ENCODE data around the gene NPPB. TPM values are rescaled to one million over a fixed set of nuclear protein-coding genes. Genes with fewer than 3 reads are reported as not detected.

The NPPB gene
- total and polyA plus RNA-seq, 9 of the 15 experiments (the other 6 are each of a cell fraction or from before 2014, with no cell fraction given) = not detected

- TF ChIP-seq NR2C2 (CRISPR knock-in tag; IDR thresholded peaks at IDR 0.05) = no peak
- peak; percentile 40; the same call in 1 of the 2 replicates for TF ChIP-seq NR2C2 (tag; IDR thresholded peaks at IDR 0.05)
- peak; percentile 34; the same call in 1 of the 2 replicates for TF ChIP-seq GATA2 (CRISPR knock-in tag; IDR thresholded peaks at IDR 0.05)
- TF ChIP-seq ZNF583 (CRISPR knock-in tag; IDR thresholded peaks at IDR 0.05) = 0 out of 2 replicates have a peak, but pooled peaks have one; percentile 64
- no peak for TF ChIP-seq RBM34 (IDR thresholded peaks at IDR 0.05; ENCODE audit: borderline replicate concordance, insufficient read depth, low read length)
- TF ChIP-seq ELK1 (CRISPR knock-in tag; IDR thresholded peaks at IDR 0.05) = no peak
- no peak for TF ChIP-seq PRPF4 (IDR thresholded peaks at IDR 0.05; ENCODE audit: insufficient read depth, low read depth, low read length, poor library complexity, severe bottlenecking)
- TF ChIP-seq ZNF639 (CRISPR knock-in tag; conservative IDR thresholded peaks at IDR 0.05 in 1 of 2, IDR thresholded peaks at IDR 0.05 in 1 of 2) = peak in 1 of 2 experiments; percentile 82; a peak in 2 of 4 replicates
- TF ChIP-seq RREB1 (CRISPR knock-in tag; IDR thresholded peaks at IDR 0.05) = peak; percentile 21; the same call in 1 of the 2 replicates
- no peak for TF ChIP-seq ZNF584 (CRISPR knock-in tag; IDR thresholded peaks at IDR 0.05; ENCODE audit: low read depth)
- TF ChIP-seq ZNF766 (CRISPR knock-in tag; conservative IDR thresholded peaks at IDR 0.05) = 0 out of 2 replicates have a peak, but pooled peaks have one; percentile 45
- TF ChIP-seq HINFP (tag; conservative IDR thresholded peaks at IDR 0.05; ENCODE audit: low read depth) = 0 out of 2 replicates have a peak, but pooled peaks have one; percentile 53
- TF ChIP-seq NR2C1 (IDR thresholded peaks at IDR 0.05) = no peak
- peak; percentile 75 for TF ChIP-seq NR2C1 (tag; IDR thresholded peaks at IDR 0.05)
- TF ChIP-seq DMBX1 (CRISPR knock-in tag; IDR thresholded peaks at IDR 0.05; ENCODE audit: borderline replicate concordance) = peak; percentile 63
- TF ChIP-seq ZFX (CRISPR knock-in tag; IDR thresholded peaks at IDR 0.05) = peak; percentile 19; the same call in 1 of the 2 replicates
These were observed 20.8 kb upstream of the NPPB start (continued) for GRCh38 chr1:11879311-11880180.

Measured in K562 (cell line).